Vagina (tissue), 2 donors: ENCODE data around the gene TOX2. TPM values are rescaled to one million over a fixed set of nuclear protein-coding genes. Genes with fewer than 3 reads are reported as not detected.
"Not testable (repeated sequence)": the region's sequence is repeated elsewhere in the genome, so short reads cannot be mapped to it uniquely, and the experiment has no call there.

Experiments used
- DNase-seq, 2 donors: peaks; one replicate each; pipeline ENCODE4 v3.0.0-alpha.2; 2017; ENCODE audit errors: extremely low spot score in 2 of 2
- H3K27ac ChIP-seq: fragments of 200-600 bp; sonication (generic); one replicate; pipeline ENCODE4 v1.5.1; 2019
- H3K27me3 ChIP-seq: fragments of 200-600 bp; sonication (generic); one replicate; pipeline ENCODE4 v1.5.1; 2019
- H3K36me3 ChIP-seq, 2 donors: fragments of 200-600 bp; sonication (generic); one replicate each; pipeline ENCODE4 v1.5.1; 2017 to 2019
- H3K4me1 ChIP-seq: fragments of 200-600 bp; sonication (generic); one replicate; pipeline ENCODE4 v1.5.1; 2019
- H3K4me3 ChIP-seq, 2 donors: fragments of 200-600 bp; sonication (generic); 1 replicate in 1 of 2; 2 replicates in 1 of 2; pipeline ENCODE4 v1.5.1; 2016 to 2019
- H3K9me3 ChIP-seq: fragments of 200-600 bp; sonication (generic); one replicate; pipeline ENCODE4 v1.5.1; 2019
- CTCF ChIP-seq, 3 experiments: fragments of 450-650 bp in 2 of 3; fragments of 200-600 bp in 1 of 3; sonication (generic) in 1 of 3; IDR thresholded peaks; one replicate each; pipeline ENCODE4 v1.5.1; 2017 to 2019; ENCODE audit warnings: antibody characterized with exemption in 3 of 3, mild to moderate bottlenecking in 2 of 3, moderate library complexity in 2 of 3
- POLR2A ChIP-seq, 2 donors: fragments of 450-650 bp; IDR thresholded peaks; one replicate each; pipeline ENCODE4 v1.6.1; 2017; ENCODE audit warnings: antibody characterized with exemption in 2 of 2, mild to moderate bottlenecking in 2 of 2, moderate library complexity in 2 of 2
- POLR2AphosphoS5 ChIP-seq, 2 donors: sonication (generic); formaldehyde crosslinking; IDR thresholded peaks; one replicate each; pipeline ENCODE4 v1.9.0; 2017; ENCODE audit warnings: antibody characterized with exemption in 2 of 2, mild to moderate bottlenecking in 2 of 2, low read depth in 1 of 2; ENCODE audit not compliant: insufficient read depth in 1 of 2
- intact Hi-C: fragments of 100-400 bp; cut with DNase I; formaldehyde crosslinking; loops from one replicate; pipeline ENCODE4 v1.15.1; 2023
- total RNA-seq: library from RNA; depleted of rRNA; stranded (reverse); fragments of >200 nt; gene quantifications from one replicate; pipeline ENCODE4 v1.2.3, GENCODE V29; 2016

Gene TOX2
- total RNA-seq, 1 donor from 2014 or later, result 5.2 TPM

GRCh38 chr20:44039741-44040140, 125.1 kb downstream of the TOX2 start:
- Histone ChIP-seq H3K4me3 (no peak overlapping the region), H3K4me1 (no peaks in the 10 kb centered on the region), H3K36me3 (no peaks in the 10 kb centered on the region), H3K9me3 (no peaks in the 10 kb centered on the region), H3K27me3 (no peaks in the 10 kb centered on the region), H3K27ac (no peak overlapping the region)
- peak; percentile 43 to 44 for DNase-seq
- intact Hi-C loops, result no loop called here
- TF ChIP-seq POLR2AphosphoS5 (IDR thresholded peaks at IDR 0.05; ENCODE audit: insufficient read depth in 1 of 2, low read depth in 1 of 2), result no peak
- no peak for TF ChIP-seq POLR2A (IDR thresholded peaks at IDR 0.05)
- no peak for TF ChIP-seq CTCF (IDR thresholded peaks at IDR 0.05)

GRCh38 chr20:44040202-44040915, 125.7 kb downstream of the TOX2 start:
- no peak overlapping the region for H3K4me3 ChIP-seq
- H3K4me1 ChIP-seq, result no peaks in the 10 kb centered on the region
- intact Hi-C loops, result no loop called here
- no peaks in the 10 kb centered on the region for H3K9me3 ChIP-seq
- H3K27ac ChIP-seq, result no peak overlapping the region
- H3K36me3 ChIP-seq, result no peaks in the 10 kb centered on the region
- DNase-seq, result peak; percentile 43 to 72
- TF ChIP-seq POLR2AphosphoS5 (IDR thresholded peaks at IDR 0.05; ENCODE audit: insufficient read depth in 1 of 2, low read depth in 1 of 2) (no peak), CTCF (IDR thresholded peaks at IDR 0.05) (no peak)
- no peaks in the 10 kb centered on the region for H3K27me3 ChIP-seq

- no peaks in the 10 kb centered on the region for H3K27me3 ChIP-seq
- peak; percentile 62 to 64 for DNase-seq
- intact Hi-C loops, result no loop called here
Observed at GRCh38 chr20:44041001-44041400, 126.3 kb downstream of the TOX2 start.

GRCh38 chr20:44044712-44045111, 130.1 kb downstream of the TOX2 start:
- H3K36me3 ChIP-seq, intact Hi-C loops, DNase-seq, H3K9me3 ChIP-seq, H3K27me3 ChIP-seq, H3K27ac ChIP-seq, H3K4me1 ChIP-seq, H3K4me3 ChIP-seq: not testable (repeated sequence)

More at GRCh38 chr20:44041001-44041400, 126.3 kb downstream of the TOX2 start:
- Histone ChIP-seq H3K4me1 (no peaks in the 10 kb centered on the region), H3K36me3 (no peaks in the 10 kb centered on the region), H3K4me3 (no peak overlapping the region), H3K9me3 (no peaks in the 10 kb centered on the region), H3K27ac (no peak overlapping the region)
- TF ChIP-seq POLR2AphosphoS5 (IDR thresholded peaks at IDR 0.05; ENCODE audit: insufficient read depth in 1 of 2, low read depth in 1 of 2), result no peak
- TF ChIP-seq POLR2A (IDR thresholded peaks at IDR 0.05), result no peak
- no peak for TF ChIP-seq CTCF (IDR thresholded peaks at IDR 0.05)

GRCh38 chr20:44050327-44050726, 135.7 kb downstream of the TOX2 start:
- H3K9me3 ChIP-seq, result no peaks in the 10 kb centered on the region
- no peaks in the 10 kb centered on the region for H3K27me3 ChIP-seq
- H3K4me1 ChIP-seq, result no peaks in the 10 kb centered on the region
- no peak overlapping the region for H3K4me3 ChIP-seq
- H3K27ac ChIP-seq, result no peak overlapping the region
- TF ChIP-seq POLR2A (IDR thresholded peaks at IDR 0.05), result no peak
- intact Hi-C loops, result no loop called here
- H3K36me3 ChIP-seq, result no peaks in the 10 kb centered on the region
- DNase-seq, result no peak

GRCh38 chr20:44050925-44051660, 136.4 kb downstream of the TOX2 start:
- no peaks in the 10 kb centered on the region for H3K9me3 ChIP-seq
- TF ChIP-seq CTCF (IDR thresholded peaks at IDR 0.05), result no peak
- TF ChIP-seq POLR2AphosphoS5 (IDR thresholded peaks at IDR 0.05; ENCODE audit: insufficient read depth in 1 of 2, low read depth in 1 of 2), result no peak
- TF ChIP-seq POLR2A (IDR thresholded peaks at IDR 0.05), result no peak
- no peak overlapping the region for H3K27ac ChIP-seq
- H3K36me3 ChIP-seq, result no peaks in the 10 kb centered on the region
- no peaks in the 10 kb centered on the region for H3K4me1 ChIP-seq
- no peaks in the 10 kb centered on the region for H3K27me3 ChIP-seq
- no peak overlapping the region for H3K4me3 ChIP-seq
- DNase-seq, result peak; percentile 70 to 87
- intact Hi-C loops, result no loop called here
